OCI-M1 (cell line): ENCODE measurements around the gene C6orf62.
"Not testable (repeated sequence)": the region's sequence is repeated elsewhere in the genome, so short reads cannot be mapped to it uniquely, and the experiment has no call there.

Experiments
- DNase-seq: peaks from one replicate; lab custom pipeline; 2025; lab: John Stamatoyannopoulos, UW

C6orf62 gene

DNA sequence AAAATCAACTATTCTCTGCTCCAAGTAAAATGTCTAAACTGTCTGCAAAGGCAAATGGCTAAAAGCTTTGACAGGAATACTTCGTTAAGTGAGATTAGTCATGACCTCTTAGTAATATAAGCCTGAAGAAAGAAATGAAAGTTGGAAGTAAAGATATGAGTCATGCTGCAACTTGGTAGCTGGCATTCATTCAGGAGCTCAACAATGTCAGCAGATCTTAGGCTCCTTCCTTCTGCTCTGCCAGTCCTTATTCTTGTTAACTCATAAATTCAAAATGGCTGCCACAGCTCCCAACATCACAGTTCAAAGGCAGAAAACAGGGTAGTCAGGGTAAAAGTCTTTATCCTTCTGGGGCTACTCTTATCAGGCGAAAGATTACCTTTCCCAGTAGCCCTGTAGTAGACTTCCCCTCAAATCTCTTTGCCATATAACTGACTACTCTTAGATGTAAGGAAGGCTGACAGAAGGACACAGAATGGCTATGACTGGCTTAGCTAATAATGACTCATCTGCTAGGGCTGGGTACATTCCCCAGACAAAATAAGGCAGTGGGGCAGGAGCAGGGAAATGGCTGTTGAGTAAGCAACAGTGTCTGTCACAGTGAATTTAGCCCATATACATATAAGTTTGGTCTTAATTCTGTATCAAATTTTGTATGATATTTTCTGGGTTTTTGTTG is 24.4 kb upstream of the C6orf62 start:
- DNase-seq = peak; percentile 83

DNA sequence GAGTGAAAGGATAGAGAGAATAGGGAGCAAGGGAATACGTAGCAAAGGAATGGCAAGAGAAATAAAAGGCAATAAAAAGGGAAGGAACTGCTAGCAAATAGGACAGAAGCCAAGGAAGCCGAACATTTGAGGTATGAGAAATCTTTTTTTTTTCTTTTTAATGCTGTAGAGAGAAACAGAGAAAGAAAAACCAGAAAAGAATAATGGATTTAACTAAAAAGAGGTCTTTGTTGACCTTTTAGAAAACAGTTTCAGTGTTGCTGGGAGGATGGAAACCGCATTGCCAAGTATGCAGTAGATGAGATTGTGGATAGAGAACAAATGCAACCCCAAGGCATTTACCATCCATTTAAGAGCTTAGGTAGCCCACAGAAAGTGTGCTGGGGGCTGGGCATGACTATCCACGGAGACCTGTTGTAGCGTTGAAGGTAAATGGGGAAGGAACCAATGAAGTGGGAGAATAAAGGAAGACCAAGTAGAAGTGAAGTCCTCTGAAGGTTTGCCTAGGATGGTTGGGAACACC is 23.3 kb upstream of the C6orf62 start:
- DNase-seq = no peak

DNA sequence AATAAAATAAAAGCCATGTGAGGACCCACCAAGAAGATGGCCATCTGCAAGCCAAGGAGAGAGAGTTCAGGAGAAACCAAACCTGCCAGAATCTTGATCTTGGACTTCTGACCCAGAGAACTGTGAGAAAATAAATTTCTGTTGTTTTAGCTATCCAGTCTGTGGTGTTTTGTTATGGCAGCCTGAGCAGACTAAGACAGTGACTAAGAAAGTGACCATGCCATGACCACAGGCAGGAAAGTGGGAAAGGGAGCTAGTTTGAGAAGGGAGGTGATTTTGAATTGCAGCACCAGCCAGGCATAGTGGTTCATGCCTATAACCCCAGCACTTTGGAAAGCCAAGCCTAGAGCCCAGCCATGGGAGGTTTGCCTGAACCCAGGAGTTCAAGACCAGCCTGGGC is 21.9 kb upstream of the C6orf62 start:
- DNase-seq = no peak

DNA sequence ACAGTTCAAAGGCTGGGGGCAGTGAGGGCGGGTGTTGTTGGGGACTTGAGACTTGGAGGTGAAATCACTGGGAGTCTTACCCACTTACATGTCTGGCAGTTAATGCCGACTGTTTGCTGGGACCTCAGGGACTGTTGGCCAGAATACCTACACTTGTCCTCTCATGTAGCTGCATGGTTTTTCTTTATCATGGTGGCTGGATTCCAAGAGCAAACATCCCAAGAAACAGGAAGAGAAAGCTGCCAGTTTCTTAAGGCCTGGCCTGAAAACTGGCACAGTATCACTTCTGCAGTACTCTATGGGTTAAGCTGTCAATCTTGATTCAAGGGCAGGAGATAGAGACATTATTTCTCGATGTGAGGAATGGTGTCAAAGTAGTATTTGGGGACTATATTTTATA is 19.8 kb upstream of the C6orf62 start:
- no peak for DNase-seq

DNA sequence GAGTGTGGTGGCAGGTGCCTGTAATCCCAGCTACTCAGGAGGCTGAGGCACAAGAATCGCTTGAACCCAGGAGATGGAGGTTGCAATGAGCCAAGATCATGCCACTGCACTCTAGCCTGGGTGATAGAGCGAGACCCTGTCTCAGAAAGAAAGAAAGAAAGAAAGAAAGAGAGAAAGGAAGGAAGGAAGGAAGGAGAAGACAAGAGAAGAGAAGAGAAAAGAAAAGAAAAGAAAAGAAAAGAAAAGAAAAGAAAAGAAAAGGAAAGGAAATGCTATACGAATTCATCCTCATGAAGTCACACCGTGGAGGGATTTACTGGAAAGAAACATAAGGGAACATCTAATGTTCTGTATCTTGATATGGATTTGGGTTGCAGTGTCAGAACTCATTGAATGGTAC is 15.8 kb upstream of the C6orf62 start:
- DNase-seq = not testable (repeated sequence)

DNA sequence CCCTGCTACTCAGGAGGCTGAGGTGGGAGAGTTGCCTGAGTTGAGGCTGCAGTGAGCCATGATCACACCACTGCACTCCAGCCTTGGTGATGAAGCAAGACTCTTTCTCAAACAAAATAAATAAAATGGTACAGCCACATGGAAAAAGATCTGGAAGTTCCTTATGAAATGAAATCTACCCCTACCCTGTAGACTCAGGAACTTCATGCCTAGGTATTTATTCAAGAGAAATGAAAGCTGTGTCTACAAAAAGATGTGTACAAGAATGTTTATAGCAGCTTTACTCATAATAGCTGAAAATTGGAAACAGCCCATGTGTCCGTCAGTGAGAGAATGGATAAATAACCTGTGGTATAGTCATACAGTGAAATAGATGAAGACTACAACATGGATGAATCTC is 15.2 kb upstream of the C6orf62 start:
- DNase-seq = no peak

DNA sequence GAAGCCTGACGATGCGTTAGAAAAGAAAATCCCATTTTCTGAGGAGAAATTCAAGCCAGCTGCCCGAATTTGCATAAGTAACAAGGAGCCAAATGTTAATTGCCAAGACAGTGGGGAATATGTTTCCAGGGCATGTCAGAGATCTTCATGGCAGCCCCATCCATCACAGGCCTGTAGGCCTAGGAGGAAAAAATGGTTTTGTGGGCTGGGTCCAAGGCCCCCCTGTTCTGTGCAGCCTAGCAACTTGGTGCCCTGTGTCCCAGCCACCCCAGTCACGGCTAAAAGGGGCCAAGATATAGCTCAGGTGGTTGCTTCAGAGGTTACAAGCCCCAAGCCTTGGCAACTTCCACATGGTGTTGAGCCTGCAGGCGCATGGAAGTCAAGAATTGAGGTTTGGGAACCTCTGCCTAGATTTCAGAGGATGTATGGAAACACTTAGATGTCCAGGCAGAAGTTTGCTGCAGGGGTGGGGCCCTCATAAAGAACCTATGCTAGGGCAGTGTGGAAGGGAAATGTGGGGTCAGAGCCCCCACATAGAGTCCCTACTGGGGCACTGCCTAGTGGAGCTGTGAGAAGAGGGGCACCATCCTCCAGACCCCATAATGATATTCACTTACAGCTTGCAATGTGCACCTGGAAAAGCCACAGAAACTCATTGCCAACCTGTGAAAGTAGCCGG is 12.6 kb upstream of the C6orf62 start:
- DNase-seq = not testable (repeated sequence)

DNA sequence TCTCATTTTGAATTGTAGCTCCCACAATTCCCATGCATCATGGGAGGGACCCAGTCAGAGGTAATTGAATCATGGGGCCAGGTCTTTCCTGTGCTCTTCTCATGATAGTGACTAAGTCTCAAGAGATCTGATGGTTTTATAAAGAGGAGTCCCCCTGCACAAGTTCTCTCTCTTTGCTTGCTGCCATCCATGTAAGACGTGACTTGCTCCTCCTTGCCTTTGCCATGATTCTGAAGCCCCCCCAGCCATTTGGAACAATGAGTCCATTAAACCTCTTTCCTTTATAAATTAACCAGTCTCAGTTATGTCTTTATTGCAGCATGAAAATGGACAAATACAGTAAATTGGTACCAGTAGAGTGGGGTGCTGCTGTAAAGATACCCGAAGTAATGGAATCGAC is 11.7 kb upstream of the C6orf62 start:
- DNase-seq = not testable (repeated sequence)

DNA sequence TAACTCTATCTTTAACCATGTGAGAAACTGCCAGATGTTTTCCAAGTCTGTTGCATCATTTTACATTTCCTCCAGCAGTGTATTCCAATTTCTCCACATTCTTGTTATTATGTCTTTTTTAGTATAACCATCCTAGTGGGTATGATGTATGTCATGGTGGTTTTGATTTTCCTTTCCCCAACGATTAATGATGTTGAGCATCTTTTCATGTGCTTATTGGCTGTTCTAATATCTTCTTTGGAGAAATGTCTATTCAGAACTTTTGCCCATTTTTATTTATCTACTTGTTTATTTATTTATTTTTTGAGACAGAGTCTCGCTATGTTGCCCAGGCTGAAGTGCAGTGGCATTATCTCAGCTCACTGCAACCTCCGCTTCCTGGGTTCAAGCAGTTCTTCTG is 4.3 kb upstream of the C6orf62 start:
- DNase-seq = no peak

DNA sequence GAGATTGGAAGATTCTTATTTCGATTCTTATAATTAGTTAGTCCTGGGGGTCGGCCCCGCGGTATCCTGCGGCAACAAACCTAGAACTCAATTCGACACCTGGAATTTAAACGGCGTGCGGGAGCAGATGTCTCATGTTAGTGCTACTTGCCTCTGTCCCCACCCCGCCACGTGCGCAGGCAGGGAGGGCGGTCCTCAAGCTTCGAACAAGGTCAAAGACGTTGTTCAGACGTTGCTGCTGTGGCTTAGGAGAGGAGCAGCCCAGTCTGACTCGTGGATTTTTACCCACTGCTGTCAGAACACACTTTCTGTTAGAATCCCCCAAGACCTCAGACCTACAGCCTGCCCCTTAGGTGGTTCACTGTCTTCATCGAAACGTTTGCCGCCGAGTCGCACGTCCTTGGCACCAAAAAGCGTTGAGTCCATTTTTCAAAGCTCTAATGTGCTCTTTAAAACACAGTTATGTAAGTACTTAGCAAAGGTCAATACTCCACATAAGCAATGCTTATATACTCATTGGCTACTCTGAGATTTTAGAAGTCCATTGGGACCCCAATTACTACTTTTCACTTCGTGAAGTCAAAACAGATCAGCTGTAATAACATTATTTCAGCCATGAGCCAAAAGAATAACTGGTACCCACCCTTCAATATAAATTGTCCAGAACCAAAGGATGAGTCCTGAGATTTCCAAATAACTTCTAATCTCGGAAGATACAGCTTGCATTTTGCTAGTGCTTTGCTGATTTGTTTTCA is 2.7 kb upstream of the C6orf62 start:
- DNase-seq = no peak

DNA sequence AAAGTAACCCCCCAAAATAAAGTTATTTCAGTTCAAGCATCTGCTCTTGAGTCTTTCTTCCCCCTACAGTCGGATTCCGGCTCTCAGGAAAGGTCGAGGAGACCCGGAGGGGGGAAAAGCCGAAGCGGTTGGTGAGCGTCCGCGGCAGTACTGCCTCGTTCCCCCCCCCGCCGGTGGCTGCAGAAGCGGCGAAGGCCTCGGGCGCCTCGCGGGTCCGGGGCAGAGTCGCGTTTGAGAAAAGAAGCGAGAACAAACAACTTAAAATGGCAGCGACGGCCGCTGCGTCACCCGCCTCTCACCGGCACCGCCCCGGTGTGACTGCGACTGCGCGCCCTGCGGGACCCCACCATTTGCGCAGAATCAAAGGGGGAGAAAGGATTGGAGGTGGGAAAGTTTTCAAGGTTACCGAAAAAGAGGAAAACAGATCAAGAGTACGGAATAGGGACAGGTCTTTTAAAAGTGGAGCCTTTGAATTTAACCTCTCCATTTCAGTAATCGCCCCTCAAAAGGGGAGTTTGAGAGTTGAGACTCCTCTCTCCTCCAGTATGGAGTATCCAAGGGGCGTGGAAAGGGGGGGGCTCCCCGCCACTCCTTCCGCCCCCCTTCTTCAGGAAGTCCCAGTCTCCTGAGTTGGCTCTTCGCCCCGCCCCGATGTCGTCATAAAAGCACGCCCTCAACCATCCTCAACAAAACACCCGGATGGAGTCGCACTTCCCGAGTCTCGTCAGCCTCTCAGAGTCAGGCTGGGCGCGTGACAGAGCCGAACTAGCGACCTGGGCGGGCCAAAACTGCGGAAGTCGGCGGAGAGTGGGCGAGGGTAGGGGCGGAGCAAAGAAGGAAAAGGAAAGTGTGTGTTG is 1.9 kb upstream of the C6orf62 start:
- DNase-seq = peak; percentile 100

DNA sequence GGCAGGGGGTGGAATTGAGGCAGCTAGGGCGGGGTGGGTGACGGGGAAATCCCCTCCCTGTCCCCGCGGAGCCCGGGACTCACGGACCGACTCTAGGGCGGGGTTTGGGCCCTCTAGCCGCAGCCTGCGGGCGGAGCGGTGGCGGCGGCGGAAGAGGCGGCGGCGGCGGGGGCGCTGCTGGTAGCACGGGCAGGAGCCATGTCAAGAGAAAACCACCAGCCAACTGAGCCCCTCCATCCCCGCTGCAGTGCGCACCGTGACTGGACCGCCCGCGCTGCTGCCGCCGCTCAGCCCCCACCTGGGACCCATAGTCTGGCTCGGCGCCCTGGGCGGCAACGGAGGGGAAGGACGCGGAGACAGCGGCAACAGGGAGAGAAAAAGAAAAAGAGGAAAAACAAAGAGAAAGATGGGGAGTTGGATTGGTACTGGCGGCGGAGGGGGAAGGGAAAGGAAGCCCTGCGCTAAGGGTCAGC is 1.2 kb upstream of the C6orf62 start:
- DNase-seq = peak; percentile 71

DNA sequence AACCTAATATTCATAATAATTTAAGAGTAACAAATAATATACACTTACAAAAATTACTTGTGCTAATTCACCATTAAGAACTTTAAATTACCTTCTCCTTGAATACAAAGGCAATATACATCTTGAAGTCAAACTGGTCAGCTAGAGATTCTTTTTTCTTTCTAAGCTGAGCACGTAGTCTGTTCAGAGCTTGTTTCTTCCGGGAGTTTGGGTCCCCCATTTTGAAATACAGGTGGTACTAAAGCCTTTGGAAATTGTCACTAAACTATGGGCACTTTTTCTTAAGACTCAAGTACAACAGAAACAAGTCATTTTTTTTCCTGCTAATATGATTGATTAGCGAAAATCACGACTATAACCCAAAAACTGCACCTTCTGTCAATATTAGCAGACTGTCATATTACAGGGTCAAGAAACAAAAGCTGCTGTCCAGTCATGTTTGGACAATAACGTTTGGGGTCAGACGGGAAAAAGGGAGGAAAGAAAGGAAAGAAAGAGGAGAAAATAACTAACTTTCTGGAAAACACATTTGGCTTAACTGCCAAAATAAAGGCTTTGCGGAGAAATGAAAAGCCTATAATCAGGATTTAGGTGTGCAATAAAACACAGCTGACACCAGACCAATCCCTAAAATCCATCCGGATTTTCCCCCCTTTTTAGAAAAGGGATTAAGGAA is 367 bp downstream of the C6orf62 start:
- peak; percentile 37 for DNase-seq

DNA sequence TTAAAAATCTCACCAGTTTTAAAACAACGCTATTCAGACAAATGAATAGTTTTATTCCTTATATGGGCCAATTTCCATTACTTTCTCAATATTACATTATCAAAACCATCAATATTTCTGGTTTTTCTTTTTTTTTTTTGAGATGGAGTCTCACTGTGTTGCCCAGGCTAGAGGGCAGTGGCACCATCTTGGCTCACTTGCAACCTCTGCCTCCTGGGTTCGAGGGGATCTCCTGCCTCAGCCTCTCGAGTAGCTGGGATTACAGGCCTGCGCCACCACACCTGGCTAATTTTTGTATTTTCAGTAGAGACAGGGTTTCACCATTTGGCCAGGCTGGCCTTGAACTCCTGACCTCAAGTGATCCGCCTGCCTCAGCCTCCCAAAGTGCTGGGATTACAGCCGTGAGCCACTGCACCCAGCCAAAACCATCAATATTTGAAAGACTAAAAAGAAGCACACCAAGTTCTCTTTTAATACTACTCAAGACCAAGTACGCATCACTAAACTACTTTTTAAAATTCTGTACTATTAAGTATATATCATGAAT is 2.3 kb downstream of the C6orf62 start:
- not testable (repeated sequence) for DNase-seq

DNA sequence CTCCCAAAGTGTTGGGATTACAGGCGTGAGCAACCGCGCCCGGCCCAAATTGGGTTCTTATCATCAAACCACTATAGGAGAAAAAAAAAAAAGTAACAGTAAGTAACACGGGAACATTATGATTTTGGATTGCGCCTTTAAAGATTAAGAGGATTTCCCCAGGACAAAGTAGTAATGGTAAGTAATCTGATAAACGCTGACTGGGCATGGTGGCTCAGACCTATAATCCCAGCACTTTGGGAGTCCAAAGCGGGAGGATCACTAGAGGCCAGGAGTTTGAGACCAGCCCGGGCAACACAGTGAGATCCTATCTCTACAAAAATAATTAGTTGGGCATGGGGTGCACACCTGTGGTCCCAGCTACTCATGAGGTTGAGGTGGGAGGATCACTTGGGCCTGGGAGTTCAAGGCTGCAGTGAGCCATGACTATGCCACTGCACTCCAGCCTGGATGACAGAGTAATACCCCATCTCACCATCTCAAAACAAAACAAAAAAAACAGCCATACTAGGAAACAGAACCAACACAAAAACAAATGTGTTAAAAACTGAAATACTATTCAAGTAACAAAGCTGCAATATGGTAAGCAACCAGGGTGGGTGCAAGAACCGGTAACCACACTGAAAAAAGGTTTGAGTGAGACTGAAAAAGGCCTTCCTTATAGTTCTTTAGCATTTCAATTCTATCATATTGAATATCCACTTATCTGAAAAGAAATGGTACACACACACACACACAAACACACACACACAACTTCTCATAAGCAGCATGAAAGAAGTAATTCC is 8.2 kb downstream of the C6orf62 start:
- DNase-seq = no peak

DNA sequence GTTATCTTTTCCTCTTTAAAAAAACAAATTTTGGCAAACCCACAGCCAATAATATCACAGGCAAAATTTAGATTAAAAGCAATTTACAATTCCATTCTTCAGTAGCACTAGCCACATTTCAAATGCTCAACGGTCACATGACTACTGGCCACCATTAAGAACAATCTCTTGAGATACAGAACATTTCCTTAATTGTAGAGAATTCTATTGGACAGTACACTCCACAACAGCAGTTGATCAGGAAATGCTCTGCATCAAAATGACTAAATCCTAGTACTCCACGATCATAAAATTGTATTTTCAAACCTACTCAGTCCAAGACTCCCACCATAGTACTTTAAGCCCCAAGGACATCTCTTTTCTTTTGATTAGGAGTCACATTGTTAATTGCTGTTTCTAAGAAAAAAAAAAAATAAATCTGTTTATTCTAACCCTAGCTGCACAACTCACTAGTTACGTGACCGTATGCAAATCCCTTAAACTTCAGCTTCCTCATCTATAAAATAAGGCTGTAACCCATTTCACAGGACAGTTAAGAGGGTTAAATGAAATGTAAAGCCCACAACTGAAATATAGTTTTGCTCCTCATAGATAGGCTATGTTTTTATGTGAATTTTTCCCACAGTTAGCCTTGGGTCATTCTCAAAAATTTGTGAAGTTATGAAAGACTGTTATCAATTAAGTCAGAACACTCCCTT is 9.8 kb downstream of the C6orf62 start:
- DNase-seq = no peak

DNA sequence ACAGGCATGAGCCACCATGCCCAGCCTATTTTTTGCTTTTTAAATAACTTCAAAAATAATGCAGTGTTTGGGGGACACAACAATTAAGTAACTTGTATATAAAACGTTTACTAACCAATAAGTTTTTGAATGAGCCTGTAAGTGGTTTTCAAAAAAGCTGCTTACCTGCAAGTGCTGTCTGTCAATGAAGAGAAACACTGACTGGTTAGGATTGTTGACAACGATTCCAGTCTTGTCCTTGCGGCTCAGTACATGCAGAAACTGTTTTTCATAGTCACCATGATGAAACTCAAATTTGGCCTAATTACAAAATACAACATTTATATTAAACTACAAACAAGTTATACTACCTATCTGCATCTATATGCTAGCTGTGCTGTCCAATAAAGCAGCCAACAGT is 10.3 kb downstream of the C6orf62 start:
- no peak for DNase-seq

DNA sequence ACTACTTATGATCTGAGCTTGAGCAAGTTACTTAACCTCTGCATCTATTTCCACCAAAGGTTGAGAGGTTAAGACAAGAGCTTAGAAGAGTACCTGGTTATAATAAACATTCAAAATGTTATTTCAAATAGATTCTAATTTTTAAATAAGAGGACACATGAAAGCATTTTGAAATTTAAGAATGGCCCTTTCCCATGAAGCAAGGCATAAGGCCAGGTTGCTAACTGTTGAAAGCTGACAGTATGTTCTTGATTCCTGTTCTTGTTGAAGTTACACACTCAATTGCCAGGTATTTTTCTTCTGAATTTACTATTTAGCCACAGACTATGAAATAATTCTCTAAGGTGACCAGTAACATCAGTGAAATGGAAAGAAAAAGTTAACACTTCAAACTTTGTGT is 14.5 kb downstream of the C6orf62 start:
- no peak for DNase-seq

DNA sequence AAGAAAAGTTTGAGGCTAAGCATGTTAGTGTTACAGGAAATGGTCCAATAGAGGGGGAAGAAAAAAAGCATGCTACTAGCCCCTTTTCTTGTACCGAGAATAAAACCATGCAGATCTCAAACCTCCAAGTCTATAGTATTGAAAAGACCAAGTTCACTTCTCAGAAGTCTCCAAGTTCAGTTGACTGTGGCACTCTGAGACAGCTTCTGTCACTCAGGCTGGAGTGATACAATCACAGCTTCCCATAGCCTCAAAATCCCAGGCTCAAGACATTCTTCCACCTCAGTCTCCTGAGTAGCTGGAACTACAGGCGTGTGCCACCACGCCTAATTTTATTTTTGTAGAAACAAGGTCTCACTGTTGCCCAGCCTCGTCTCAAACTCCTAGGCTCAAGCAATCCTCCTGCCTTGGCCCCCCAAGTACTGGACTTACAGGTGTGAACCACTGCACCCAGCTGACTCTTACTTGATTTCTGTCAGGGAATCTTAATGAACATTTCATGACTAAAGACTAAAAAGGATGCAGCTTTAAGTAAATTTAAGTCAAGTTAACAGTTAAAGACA is 16.2 kb downstream of the C6orf62 start:
- no peak for DNase-seq
